A673 (cell line): ENCODE results near the gene ANKRD13D.
A peak's percentile ranks its signal among the peaks of the same experiment; 100 is the strongest.

Experiments used
- CTCF ChIP-seq: fragments of 300-800, 200-600 bp; sonication (generic); conservative IDR thresholded peaks from 2 replicates; pipeline ENCODE4 v1.5.1; 2017; ENCODE audit warnings: low read depth, mild to moderate bottlenecking, antibody characterized with exemption, low read length, moderate library complexity, mixed read lengths
- EZH2 ChIP-seq: fragments of 200-600 bp; sonication (generic); IDR thresholded peaks from 2 replicates; pipeline ENCODE4 v1.6.1; 2017; ENCODE audit warnings: borderline replicate concordance, low read depth, mild to moderate bottlenecking, mixed read lengths, antibody characterized with exemption, low read length; ENCODE audit not compliant: poor library complexity, severe bottlenecking

- TF ChIP-seq CTCF (peak; percentile 99), EZH2 (no peak)
Measured at GRCh38 chr11:67262731-67263675, 26.1 kb upstream of the ANKRD13D start.
